COLO668 (cell line): ENCODE results near the gene ANO7.

Experiments used
- DNase-seq: peaks from one replicate; lab custom pipeline; 2025; ENCODE audit not compliant: unreplicated experiment; lab: John Stamatoyannopoulos, UW

ANO7 gene

DNA sequence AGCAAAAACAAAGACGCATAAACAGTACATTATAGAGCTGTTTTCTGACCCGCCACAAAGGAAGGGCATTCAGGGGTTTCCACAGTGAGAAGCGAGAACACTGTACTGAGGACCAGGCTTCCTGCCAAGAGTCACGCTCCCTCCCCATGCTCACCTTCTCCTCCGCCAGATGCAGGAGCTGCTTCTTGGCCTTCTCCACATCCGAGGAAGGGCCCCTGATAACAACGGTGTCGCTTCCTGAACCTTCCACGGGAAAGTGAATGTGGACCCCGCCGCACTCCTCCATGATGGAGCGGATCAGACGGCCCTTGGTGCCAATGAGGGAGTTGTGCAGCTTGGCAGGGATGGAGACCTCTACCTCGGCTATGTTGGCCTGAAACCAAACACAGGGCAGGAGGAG is 53.8 kb downstream of the ANO7 start:
- DNase-seq, result no peak

DNA sequence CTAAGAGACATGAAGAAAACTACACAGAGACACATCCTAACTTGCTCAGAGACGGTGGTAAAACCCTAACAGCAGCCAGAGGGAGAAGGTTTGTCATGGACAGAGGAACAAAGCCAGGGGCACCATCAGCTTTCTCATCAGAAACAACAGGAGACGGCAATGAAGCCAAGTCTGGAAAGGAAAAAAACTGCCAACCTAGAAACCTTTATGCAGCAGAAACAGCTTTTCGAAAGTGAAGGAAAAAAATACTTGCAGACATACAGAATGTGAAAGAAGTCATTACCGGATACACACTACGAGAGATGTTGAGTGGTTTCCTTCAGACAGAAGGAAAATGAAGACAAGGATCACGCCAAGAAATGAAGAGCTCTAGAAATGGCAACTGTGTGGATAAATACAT is 55.9 kb downstream of the ANO7 start:
- no peak for DNase-seq

DNA sequence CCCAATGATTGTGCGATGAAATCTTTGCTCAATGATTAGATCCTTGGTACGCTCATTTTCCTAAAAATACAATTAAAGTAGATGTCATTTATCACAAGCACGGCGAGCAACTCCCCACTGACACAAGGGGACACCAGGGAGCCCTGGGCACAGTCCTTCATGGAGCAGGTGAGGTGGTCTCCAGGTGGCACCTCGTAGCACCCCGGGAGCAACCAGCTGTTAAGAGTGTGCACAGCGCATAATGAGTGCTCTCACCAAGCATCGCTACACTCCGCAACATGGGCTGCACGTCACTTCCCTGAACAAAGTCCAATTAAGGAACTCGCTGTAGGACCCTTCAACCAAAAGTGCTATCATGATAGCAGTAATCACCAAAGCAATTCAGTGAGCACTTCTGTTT is 59.8 kb downstream of the ANO7 start:
- DNase-seq, result no peak

DNA sequence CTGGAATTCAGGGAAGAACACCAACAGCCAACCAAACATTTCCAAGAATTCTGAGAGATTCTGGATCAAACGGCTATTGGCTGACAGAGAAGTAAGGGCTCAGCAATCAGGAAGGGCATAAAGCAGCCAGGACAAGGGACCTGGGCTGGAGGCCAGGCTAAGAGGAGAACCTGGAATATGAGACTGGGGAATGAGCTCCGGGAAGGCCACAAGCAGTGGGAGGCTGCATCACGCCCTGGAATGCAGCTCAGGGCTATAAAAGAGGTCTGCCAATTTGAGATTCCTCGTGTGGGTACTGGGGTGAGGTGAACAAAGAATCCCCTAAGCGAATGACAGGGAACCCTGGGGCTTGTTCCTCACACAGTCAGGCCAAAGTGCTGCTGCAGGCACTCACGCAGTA is 60.4 kb downstream of the ANO7 start:
- DNase-seq, result no peak

DNA sequence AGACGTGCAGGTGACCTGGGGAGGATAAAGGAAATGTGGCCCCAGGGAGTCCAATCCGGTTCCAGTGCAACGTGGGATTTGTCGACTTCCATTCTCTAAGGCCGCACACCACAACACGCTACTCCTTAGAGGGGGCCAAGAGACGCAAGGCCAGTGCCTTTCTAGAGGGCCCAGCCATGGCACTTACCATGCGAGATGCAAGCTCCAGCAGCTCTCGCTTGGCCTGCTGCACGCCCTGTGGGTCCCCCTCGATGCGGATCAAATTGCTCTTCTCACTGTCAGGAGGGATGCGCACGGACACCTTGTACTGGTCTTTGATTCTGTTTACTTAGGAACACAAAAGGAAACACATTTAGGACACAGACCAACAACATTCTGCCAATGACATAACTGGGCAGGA is 61.2 kb downstream of the ANO7 start:
- no peak for DNase-seq

DNA sequence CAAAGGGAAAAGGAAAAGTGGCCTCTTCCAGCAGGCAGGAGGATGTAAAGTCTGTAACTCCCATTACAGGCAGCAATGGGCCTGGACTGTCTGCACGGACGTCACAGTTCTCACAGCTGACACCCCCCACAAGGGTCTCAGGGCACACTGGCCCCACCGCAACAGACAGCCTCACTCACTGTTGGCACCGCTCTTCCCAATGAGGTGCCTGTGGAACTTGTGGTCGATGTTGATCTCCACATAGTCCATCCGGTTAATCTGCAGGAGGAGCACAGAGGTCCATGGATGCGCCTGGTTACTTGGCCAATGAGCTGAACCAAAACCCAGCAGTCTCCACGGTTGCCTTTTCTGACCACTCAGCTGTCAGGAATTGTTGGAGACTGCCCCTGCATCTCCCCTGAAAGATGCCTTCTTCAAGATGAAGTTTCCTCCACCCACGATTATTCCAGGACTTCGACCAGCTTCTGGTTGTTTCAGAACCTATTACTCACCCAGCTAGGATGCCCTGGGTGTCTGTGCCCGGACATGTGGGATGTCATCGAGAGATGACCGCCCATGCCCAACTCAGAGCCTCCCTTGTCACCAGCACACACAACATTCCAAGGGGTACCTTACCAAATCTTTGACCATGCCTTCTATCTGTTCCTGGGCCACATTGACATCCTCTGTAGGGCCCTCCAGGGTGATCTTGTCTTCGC is 64.5 kb downstream of the ANO7 start:
- no peak for DNase-seq

DNA sequence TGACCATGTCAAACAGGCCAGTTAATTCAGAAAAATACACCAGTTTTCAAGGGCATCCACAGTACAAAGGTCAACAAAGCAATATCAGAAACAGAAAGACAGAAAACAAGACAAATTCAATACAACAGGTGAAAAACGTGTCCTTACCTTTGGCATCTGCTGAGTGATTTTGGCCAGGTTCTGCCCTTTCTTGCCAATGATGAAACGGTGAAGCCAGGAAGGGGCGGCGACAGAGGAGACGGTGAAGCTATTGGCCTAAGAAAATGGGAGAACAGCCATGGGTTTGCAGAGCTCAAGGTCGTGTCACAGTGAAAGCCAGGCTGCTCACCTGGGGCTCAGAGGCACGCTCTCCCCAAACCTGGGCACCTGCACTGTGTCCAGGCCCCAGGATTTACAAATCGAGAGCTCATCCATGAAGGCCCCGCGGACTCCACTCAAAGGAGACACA is 66.5 kb downstream of the ANO7 start:
- DNase-seq, result no peak

DNA sequence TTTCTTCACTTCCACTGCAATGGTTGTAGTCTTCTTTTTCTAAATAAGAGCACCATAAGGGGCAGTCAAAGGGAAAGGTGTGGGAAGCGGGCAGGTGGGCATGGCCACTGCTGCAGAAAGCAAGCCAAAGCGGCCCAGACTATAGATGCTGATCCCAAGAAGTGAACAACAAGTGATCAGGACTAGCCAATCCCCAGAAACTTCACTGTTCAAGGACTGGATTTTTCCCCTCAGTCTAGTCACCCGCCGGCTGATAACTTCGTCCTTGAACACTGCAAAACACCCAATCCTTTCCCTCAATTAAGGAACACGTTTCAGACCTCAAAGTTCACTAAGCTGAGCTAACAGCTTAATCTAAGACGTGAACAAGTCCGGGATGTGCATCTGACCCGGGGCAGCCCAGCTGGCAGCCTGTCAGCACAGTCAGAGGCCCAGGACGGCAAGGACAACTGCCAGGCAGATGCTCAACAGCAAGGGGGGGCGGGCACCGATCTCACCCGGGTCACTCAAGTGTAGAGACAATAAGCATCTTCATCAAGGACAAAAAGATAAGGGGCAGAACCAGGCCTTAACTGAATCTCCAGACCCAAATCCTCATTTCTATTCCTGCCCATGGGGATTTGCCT is 67.2 kb downstream of the ANO7 start:
- DNase-seq, result no peak

DNA sequence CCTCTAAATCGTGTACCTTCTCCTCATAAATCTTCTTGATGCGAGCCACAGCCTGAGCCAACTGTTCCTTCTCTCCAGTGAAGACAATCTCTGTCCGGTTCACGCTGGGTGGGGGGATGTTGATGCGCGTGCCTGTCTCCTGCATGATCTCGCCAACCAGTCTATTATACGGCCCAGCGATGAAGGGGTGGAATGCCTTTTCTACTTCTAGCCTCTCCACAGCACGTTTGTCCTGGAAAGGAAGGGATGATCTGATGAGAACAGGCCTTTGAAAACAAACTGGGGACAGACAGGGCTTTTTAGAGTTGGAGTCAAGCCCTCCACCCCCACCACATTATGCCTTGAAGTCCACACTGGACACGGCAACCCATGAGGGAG is 67.7 kb downstream of the ANO7 start:
- no peak for DNase-seq

DNA sequence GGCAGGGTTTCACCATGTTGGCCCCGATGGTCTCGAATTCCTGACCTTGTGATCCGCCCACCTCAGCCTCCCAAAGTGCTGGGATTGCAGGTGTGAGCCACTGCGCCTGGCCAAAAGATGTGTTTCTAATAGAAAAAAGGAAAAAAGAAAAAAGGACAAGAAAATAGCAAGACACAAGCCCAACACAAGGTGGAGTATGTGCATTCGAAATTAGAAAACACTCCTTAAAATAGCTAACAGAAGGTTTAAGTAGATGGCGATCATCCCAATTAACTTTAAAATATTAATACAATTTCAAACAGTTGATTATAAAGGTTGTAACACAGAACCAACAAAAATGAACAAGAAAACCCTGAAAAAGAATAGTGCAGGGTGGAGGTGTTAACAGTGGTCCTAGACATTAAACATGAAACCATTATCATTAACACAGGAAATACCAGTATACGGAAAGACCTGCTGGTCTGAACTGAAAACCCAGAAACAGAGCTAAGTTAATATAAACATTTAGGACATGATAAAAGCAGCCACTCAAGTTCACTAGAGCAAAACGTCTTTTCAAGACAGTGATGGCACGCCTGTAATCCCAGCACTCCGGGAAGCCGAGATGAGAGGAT is 69.0 kb downstream of the ANO7 start:
- DNase-seq, result no peak

DNA sequence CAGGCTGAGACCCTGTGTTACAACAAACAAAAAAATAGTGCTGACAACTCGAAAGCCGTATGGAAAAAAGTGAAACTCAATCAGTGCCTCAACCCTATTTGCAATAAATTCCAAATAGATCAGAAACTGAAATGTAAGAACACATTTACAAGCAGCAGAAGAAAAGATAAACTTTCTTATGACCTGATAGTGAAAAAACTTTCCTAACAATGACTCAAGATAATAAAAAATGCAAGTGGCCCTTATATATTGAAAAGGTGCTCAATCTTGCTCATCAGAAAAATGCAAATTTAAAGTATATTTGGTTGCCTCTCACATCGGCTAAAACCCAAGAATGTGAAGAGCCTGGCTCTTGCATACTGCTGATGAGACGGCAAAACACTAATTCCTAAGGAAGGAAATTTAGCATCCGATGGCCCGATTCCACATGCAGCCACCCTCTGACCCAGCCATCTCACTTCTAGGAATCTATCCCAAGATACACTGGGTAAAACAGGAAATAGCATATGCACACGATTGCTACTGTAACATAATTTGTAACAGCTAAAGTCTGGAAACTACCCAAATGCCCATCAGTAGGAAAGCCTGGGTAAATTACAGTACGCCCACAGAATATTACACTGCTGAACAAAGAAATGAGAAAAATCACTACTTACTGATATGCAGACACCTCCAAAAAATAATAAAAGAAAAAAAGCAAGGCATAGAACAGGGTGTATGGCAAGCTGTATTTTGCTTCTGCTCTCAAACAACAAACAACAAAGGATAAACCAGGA is 70.2 kb downstream of the ANO7 start:
- DNase-seq, result no peak

DNA sequence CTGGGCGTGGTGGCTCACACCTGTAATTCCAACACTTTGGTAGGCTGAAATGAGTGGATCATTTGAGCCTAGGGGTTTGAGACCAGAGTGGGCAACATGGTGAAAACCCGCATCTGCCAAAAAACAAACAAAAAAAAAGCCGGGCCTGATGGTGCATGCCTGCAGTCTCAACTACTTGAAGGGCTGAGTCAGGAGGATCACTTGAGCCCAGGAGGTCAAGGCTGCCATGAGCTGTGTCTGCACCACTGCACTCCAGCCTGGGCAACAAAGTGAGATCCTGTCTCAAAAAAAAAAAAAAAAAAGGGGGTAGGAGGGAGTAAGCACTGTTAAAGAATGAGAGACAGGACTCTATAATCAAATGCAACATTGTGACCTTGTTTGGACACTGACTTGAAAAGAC is 72.4 kb downstream of the ANO7 start:
- DNase-seq, result no peak

DNA sequence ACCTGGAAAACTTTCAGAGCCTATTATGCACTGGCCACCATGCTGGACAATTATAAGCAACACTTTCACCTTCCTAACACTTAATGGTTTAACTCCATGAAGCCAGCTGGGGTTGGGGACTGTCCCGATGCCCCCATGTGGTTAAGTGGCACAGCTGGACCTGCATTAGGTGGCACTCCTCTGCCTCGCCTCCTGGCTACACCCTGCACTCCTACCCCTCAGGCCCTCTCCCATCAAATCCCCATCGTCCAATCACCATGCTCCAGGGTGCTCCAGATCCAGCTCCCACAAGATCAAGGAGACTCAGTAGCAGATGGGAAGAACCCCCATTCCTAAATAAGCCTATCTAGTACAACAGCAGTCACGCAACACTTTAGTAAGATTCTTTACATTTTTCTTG is 73.2 kb downstream of the ANO7 start:
- DNase-seq, result no peak

DNA sequence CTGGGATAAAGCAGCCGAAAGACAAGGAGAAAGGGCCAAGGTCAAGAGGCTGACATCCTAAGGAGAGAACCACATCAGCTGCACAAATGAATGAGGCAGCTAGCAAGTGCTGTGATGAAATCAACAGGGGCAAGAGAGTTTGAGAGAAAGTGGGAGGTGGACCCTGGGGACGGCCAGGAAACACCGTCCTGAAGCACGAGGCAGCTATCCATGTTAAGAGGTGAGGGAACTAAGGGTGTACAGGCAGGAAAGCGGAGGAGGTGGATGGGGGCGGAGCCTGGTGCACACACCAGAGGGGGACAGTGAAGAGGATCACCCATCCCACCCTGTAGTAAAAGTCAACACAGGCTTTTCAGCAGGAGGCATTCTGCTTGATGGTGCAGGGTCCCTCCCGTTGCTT is 74.6 kb downstream of the ANO7 start:
- DNase-seq, result no peak

DNA sequence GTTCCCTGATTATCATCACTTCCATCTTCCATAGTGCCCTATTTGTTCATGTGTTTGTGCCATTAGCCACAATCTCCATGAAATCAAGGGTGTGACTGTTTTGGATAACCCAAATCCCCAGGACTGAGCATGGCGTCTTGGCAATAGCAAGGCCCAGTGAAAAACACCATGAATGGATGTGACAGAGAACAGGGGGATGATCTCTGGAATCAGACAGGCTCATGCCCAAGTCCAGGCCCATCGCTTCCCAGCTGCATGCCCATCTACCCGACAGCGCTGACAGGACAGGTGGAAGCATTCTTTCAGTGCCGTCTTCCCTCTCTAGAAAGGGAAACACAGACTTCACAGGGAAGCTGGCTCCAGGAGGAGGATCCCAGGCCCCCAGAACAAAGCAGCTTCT is 77.0 kb downstream of the ANO7 start:
- DNase-seq, result no peak

DNA sequence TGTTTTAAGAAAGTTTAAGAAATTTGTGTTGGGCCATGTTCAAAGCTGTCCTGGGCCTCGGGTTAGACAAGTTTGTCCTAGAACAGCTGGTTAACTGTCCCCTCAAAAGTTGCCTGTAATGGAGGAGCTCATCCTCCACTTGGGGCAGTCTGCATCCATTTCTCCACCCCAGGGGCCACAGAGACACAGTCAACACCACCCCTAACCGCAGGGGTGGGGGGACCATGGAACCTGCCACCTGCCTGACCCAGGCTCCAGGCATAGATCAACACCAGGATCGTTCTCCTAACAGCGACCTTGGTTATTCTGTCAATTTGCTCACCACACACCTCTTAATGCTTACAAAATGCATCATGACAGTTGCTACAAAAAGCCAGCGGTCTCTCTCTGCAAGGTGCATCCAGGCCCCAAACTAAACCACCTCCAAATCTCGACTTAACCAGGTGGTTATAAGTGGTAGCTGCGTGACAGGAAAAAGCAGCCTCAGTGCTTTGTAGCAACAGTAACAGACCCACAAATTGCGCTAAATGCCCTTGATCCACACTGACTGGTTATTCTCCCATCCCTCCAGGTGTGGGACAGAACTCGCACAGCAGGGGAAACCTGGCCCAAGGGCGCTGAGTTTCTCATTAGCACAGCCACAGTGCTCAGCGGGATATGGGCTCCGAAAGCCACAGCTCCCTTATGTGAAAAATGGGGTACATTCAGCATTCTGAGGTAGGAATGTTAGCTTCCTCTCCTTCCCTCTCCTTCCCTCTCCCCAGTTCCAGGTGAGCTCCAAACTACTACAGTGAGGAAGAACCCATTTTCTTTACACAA is 79.0 kb downstream of the ANO7 start:
- peak; percentile 9 for DNase-seq

DNA sequence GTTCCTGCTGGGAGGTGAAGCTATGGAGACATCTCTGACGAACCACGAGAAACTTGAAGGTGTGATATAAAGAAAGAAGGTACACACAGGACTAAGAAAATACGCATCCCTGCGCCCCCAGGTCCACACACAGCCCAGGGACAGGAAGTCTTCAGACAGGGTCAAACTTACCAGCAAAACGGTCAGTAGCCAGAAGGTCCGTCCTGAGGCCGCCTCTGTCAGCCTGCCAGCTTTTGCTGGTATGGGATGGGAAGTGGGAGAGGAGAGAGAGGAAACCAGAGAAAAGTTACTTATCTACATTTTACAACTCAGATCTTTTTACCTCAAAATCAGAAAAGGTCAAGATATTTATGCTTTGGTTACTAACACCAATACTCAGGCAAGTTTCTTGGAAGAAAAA is 79.8 kb downstream of the ANO7 start:
- DNase-seq, result no peak

DNA sequence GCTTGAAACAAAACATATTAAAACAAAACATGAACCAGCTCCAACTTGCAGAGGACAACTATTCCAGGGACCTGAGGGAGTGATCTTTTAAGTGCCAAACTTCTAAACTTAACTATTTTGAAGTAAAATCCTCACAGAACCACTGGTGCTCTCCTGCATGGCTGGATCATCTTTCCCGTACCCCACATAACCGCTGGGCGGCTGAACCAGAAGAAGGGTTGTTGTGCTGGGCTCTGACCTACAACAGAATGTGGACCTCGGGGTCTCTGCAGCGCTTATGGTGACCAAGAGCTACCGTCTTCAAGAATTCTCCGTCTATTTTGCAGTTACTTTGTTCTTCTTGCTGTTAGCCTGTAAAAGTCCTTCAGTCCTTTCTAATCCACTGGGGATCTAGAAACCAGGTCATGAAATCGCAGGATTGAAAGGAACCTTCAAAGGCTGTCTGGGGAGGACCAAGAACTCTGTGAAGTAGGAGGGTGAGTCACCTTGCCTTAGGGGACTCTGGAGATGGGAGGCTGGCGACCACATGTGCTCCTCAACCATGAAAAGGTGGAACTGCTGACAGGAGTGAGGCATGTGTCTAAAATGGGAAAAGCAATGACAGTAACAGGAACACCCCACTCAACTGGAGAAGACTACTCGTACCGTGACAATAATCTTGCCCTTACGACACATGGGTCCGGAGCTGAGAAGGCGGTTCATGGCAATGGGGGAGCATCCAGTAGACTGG is 80.4 kb downstream of the ANO7 start:
- no peak for DNase-seq

DNA sequence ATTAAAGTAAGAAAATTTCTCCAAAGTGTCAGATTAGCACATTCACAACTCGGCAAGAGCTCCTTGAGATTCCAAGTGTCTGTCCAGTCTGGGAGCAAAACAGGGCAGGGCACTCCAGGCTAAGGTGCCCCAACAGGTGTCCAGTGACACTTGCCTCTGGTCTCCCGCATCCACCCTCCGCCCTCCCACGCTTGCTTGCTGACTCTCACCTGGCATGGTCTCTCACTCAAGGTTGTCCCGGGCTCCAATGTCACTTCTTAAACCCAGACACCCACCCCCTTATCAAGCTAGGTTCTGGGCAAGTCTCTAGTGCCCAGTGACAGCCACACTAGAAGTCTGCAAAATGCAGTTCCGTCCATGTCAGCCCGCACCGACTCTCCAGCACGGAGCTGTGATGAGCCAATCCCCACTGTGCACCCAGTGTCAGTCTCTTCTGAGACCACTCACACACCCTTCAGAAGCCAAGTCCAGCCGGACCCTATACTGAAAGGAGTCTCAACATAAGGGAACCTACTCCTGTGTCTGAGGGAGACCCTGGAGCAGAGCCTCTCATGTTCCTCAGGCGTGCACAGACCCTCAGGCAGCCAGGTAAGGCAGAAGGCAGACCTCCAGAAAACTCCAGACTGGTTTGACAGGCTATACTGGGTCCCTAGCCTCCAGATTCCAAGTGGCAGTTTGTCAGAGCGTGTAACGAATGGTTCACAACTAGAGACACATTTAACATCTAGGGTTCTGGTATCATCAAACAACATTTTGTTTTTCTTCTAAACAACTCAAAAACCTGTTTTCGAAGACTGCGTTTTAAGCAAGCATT is 81.4 kb downstream of the ANO7 start:
- DNase-seq, result no peak

DNA sequence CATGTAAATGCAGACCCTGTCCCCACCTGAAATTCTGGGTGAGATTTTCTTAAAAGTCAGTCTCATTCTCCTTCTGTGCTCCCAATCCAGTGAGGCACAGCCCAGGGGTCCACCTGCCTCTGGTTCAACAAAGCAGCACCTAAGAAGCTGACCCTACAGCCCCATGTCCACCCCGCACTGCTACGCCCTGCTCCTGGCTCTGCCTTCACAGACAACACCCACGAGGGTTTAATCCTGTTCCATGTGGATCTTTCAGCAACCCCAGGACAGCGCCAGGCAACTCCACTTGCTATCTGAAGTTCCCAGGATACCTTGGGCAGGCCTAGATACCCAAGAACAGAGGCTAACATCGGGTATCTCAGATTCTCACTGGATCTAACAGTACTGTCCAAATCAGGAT is 82.1 kb downstream of the ANO7 start:
- no peak for DNase-seq
